HCT116 (cell line): ENCODE data around the gene FKBP5. TPM values are rescaled to one million over a fixed set of nuclear protein-coding genes. Genes with fewer than 3 reads are reported as not detected.

Experiments
- ATAC-seq: fragments of 200-7000 bp; cut with Tn5 transposase; 2 replicates; pipeline ENCODE4 v1.9.1; 2020; ENCODE audit warnings: mild to moderate bottlenecking, moderate library complexity
- BruUV-seq: library from RNA; stranded (reverse); fragments of 400-500 nt; replicated peaks from 2 replicates; lab custom pipeline; 2021; lab: Mats Ljungman, UMichigan
- CTCF ChIA-PET: fragments of 300-600 bp; sonication (Branson Sonifier 250); formaldehyde crosslinking; loops from one replicate; lab custom pipeline; 2021; ENCODE audit warnings: antibody characterized with exemption; lab: Charles Lee
- POLR2A ChIA-PET: fragments of 300-600, 350-600 bp; sonication (Branson Sonifier 250); formaldehyde crosslinking; loops from one replicate; lab custom pipeline; 2021; ENCODE audit warnings: antibody characterized with exemption; lab: Charles Lee
- RAD21 ChIA-PET, 2 experiments: fragments of 300-600 bp; sonication (Branson Sonifier 250); formaldehyde crosslinking; loops; one replicate each; lab custom pipeline; 2023; ENCODE audit warnings: low total read pairs in 2 of 2; ENCODE audit not compliant: uncharacterized antibody in 2 of 2, unreplicated experiment in 2 of 2, low non-redundant PET in 1 of 2; lab: Charles Lee
- DNase-seq: peaks from one replicate; pipeline ENCODE4 v3.0.0-alpha.2; 2010; ENCODE audit warnings: low read depth, low spot score
- H2AFZ ChIP-seq: fragments of 200-600 bp; shearing (Covaris generic), sonication (generic); 2 replicates; pipeline ENCODE4 v1.6.1; 2017; ENCODE audit warnings: low read depth, mixed run types, mixed read lengths, antibody characterized with exemption, low read length; ENCODE audit not compliant: poor library complexity, severe bottlenecking
- H3K27ac ChIP-seq: 2 replicates; pipeline ENCODE4 v1.5.1; 2012; ENCODE audit warnings: low read depth, low read length
- H3K27me3 ChIP-seq: fragments of 200-600 bp; sonication (generic); 2 replicates; pipeline ENCODE4 v1.6.1; 2016; ENCODE audit warnings: mixed run types, low read length, mixed read lengths; ENCODE audit not compliant: insufficient read depth
- H3K36me3 ChIP-seq, 2 experiments: fragments of 200-500 bp in 1 of 2; fragments of 200-600 bp in 1 of 2; sonication (Bioruptor generic) in 1 of 2; sonication (generic) in 1 of 2; 2 replicates each; pipeline versions ENCODE4 v1.5.1 to v1.6.1; 2014 to 2016; ENCODE audit warnings: low read length in 2 of 2, inconsistent platforms in 1 of 2, mixed read lengths in 1 of 2, mixed run types in 1 of 2; ENCODE audit not compliant: insufficient read depth in 2 of 2, control insufficient read depth in 1 of 2
- H3K4me1 ChIP-seq, 2 experiments: fragments of 200-600 bp in 1 of 2; sonication (generic) in 1 of 2; 2 replicates each; pipeline versions ENCODE4 v1.5.1 to v1.6.1; 2012 to 2017; ENCODE audit warnings: low read length in 2 of 2, inconsistent platforms in 1 of 2, mild to moderate bottlenecking in 1 of 2, mixed read lengths in 1 of 2, mixed run types in 1 of 2, moderate library complexity in 1 of 2; ENCODE audit not compliant: insufficient read depth in 2 of 2, control insufficient read depth in 1 of 2
- H3K4me2 ChIP-seq: fragments of 200-600 bp; sonication (generic); 2 replicates; pipeline ENCODE4 v1.6.1; 2017; ENCODE audit warnings: mixed run types, low read length, mixed read lengths
- H3K4me3 ChIP-seq, 2 experiments: fragments of 200-600 bp in 1 of 2; sonication (generic) in 1 of 2; replicated peaks in 1 of 2; 2 replicates each; pipeline ENCODE4 v1.5.1; 2011 to 2016; ENCODE audit warnings: low read length in 2 of 2, control low read depth in 1 of 2, low read depth in 1 of 2, mild to moderate bottlenecking in 1 of 2, mixed read lengths in 1 of 2, mixed run types in 1 of 2
- H3K79me2 ChIP-seq: fragments of 200-600 bp; sonication (generic); 2 replicates; pipeline ENCODE4 v1.6.1; 2017; ENCODE audit warnings: mild to moderate bottlenecking, mixed run types, low read length, moderate library complexity, mixed read lengths; ENCODE audit not compliant: insufficient read depth
- H3K9ac ChIP-seq: fragments of 200-600 bp; sonication (generic); 2 replicates; pipeline ENCODE4 v1.6.1; 2016; ENCODE audit warnings: low read length, mixed read lengths
- H3K9me2 ChIP-seq: fragments of 200-600 bp; sonication (generic), shearing (Covaris generic); 2 replicates; pipeline ENCODE4 v1.6.1; 2017; ENCODE audit warnings: mixed run types, mild to moderate bottlenecking, moderate library complexity; ENCODE audit not compliant: insufficient read depth
- H3K9me3 ChIP-seq, 2 experiments: fragments of 200-500 bp in 1 of 2; fragments of 200-600 bp in 1 of 2; sonication (Bioruptor generic) in 1 of 2; sonication (generic) in 1 of 2; 2 replicates each; pipeline ENCODE4 v1.6.1; 2014 to 2017; ENCODE audit warnings: low read length in 2 of 2, mixed read lengths in 2 of 2, inconsistent platforms in 1 of 2, low read depth in 1 of 2, mild to moderate bottlenecking in 1 of 2, mixed run types in 1 of 2, moderate library complexity in 1 of 2; ENCODE audit not compliant: control insufficient read depth in 1 of 2, insufficient read depth in 1 of 2
- H4K20me1 ChIP-seq: fragments of 200-600 bp; sonication (generic), shearing (Covaris generic); 2 replicates; pipeline ENCODE4 v1.6.1; 2017; ENCODE audit warnings: mixed run types, mild to moderate bottlenecking, moderate library complexity; ENCODE audit not compliant: insufficient read depth
- ELF1 ChIP-seq: IDR thresholded peaks from 2 replicates; pipeline ENCODE4 v1.6.1; 2012; ENCODE audit warnings: low read depth, borderline replicate concordance
- EZH2 ChIP-seq: fragments of 200-600 bp; sonication (generic); IDR thresholded peaks from 2 replicates; pipeline ENCODE4 v1.6.1; 2017; ENCODE audit warnings: antibody characterized with exemption, mixed run types
- JUND ChIP-seq: IDR thresholded peaks from 2 replicates; pipeline ENCODE4 v1.6.1; 2012
- POLR2AphosphoS5 ChIP-seq: IDR thresholded peaks from 2 replicates; pipeline ENCODE4 v1.6.1; 2011; ENCODE audit warnings: mild to moderate bottlenecking, low read depth, low read length, moderate library complexity
- SP1 ChIP-seq: IDR thresholded peaks from 2 replicates; pipeline ENCODE4 v1.6.1; 2012; ENCODE audit warnings: low read depth
- SRF ChIP-seq: IDR thresholded peaks from 2 replicates; pipeline ENCODE4 v1.6.1; 2012; ENCODE audit warnings: low read depth
- TCF7L2 ChIP-seq: IDR thresholded peaks from 2 replicates; pipeline ENCODE4 v1.7.0; 2011; ENCODE audit warnings: borderline replicate concordance, inconsistent platforms; ENCODE audit not compliant: insufficient read depth, insufficient read length; ENCODE audit errors: extremely low read depth
- intact Hi-C: fragments of 100-400 bp; cut with micrococcal nuclease; formaldehyde crosslinking; loops from 2 replicates; pipeline ENCODE4 v1.10.0; 2022
- total RNA-seq: library from RNA; stranded (reverse); gene quantifications from one replicate; pipeline ENCODE4 v1.2.1, GENCODE V29; 2021; ENCODE audit not compliant: unreplicated experiment
- TF ChIP-seq, protein P1 (sequence below): IDR thresholded peaks from 2 replicates; pipeline ENCODE4 v1.6.1; 2012
- TF ChIP-seq, protein P2 (sequence below): IDR thresholded peaks from 2 replicates; pipeline ENCODE4 v1.6.1; 2012
- TF ChIP-seq, protein P3 (sequence below): IDR thresholded peaks from 2 replicates; pipeline ENCODE4 v1.6.1; 2012; ENCODE audit warnings: low read depth
- TF ChIP-seq, protein P4 (sequence below), 3 experiments: fragments of 200-600 bp in 1 of 3; sonication (generic) in 1 of 3; IDR thresholded peaks in 2 of 3; conservative IDR thresholded peaks in 1 of 3; 2 replicates each; pipeline ENCODE4 v1.5.1; 2012 to 2017; ENCODE audit warnings: low read depth in 2 of 3, low read length in 2 of 3, antibody characterized with exemption in 1 of 3, borderline replicate concordance in 1 of 3, control low read depth in 1 of 3, mild to moderate bottlenecking in 1 of 3, mixed read lengths in 1 of 3, mixed run types in 1 of 3, moderate library complexity in 1 of 3; ENCODE audit not compliant: insufficient read depth in 1 of 3
- TF ChIP-seq, protein P5 (sequence below): IDR thresholded peaks from 2 replicates; pipeline ENCODE4 v1.6.1; 2011; ENCODE audit warnings: mild to moderate bottlenecking, low read length, moderate library complexity; ENCODE audit not compliant: insufficient replicate concordance; ENCODE audit errors: extremely low read depth

Gene FKBP5
- total RNA-seq, 1 experiment from 2014 or later, result 50.3 TPM

DNA sequence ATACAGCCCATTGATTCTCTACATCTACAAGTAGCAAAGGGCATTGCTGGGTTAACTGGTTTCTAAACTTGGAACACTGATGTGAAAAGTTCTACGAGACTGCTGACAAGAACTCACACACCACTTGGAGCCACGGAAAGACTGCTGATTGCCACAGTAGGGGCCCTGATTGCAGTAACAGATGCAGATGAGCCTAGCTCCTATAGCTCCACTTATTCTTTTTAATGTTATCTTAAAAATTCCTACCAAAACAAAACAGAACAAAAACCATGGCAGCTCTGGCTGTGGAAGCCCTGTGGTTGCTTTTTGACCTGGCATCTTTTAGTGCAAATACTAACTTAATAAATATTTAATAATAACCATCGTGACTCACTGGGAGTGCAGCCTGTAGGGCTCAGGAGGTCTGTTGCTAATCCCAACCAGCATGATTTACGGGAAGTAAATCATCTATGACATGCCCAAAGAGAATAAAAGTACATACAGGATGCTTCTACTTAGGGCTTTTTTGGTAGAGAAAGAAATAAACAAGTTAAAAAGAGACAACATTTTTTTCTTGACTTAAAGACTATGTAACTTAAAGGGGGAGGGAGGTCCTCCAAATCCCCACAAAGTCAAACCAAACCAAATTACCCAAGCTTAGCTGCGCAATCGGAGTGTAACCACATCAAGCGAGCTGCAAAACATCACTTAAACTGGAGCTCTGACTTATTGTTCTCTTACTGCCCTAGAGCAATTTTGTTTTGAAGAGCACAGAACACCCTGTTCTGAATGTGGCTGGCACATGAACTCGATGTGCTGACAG is 87.2 kb downstream of the FKBP5 start (continued):
- TF ChIP-seq POLR2AphosphoS5 (no peak), ELF1 (no peak)
- TF ChIP-seq, protein P1, sequence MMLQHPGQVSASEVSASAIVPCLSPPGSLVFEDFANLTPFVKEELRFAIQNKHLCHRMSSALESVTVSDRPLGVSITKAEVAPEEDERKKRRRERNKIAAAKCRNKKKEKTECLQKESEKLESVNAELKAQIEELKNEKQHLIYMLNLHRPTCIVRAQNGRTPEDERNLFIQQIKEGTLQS, result no peak
- TF ChIP-seq, protein P2, sequence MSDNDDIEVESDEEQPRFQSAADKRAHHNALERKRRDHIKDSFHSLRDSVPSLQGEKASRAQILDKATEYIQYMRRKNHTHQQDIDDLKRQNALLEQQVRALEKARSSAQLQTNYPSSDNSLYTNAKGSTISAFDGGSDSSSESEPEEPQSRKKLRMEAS, result peak; percentile 49; the same call in 1 of the 2 replicates

DNA sequence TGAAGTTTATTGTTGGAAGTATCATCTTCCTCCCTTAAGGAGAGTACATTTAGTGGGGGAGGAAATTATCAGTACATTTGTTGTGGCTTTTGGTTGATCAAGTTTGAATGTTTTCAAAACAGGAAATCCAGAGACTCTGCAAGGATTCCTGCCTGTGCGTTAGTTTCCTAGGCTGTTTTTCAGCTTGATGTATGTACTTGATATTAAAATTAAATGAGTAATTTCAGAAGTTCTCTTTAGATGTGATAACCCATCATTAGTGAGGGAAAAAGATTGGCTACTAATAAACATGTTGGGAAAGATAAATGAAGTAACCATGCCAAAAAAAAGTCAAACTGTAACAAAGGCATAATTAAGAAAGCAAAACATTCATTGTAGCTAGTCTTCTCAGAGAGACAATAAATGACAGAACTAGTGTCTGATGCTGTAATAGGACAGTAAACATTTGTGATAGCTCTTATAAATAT is 88.0 kb downstream of the FKBP5 start:
- Histone ChIP-seq H4K20me1 (peaks cover 3% of the 10 kb centered on the region; the same call in 1 of the 2 replicates), H3K4me1 (peaks cover 90 to 91% of the 10 kb centered on the region in 2 experiments), H3K36me3 (no peaks in the 10 kb centered on the region), H3K9me3 (no peaks in the 10 kb centered on the region), H3K27me3 (no peaks in the 10 kb centered on the region), H3K79me2 (peaks cover 11% of the 10 kb centered on the region), H2AFZ (no peak overlapping the region), H3K27ac (peak overlapping the region; percentile 78), H3K9me2 (no peaks in the 10 kb centered on the region), H3K4me2 (peak overlapping the region; percentile 56), H3K4me3 (no peak overlapping the region), H3K9ac (0 out of 2 replicates have a peak overlapping the region, but pooled peaks have one; percentile 7)
- DNase-seq, result no peak
- RAD21 ChIA-PET, result interaction anchor here in 1 of 2 experiments (0.6 kb wide), 1 partner anchor 10 kb away, joined by 3 read pairs; no protein-coding TSS in a partner anchor
- POLR2A ChIA-PET, result interaction anchor here (2.0 kb wide), 1 partner anchor 9 kb away, joined by 6 read pairs; no protein-coding TSS in a partner anchor
- CTCF ChIA-PET, result interaction anchor here (1.2 kb wide), 1 partner anchor 10 kb away, joined by 3 read pairs; no protein-coding TSS in a partner anchor
- TF ChIP-seq, protein P3, sequence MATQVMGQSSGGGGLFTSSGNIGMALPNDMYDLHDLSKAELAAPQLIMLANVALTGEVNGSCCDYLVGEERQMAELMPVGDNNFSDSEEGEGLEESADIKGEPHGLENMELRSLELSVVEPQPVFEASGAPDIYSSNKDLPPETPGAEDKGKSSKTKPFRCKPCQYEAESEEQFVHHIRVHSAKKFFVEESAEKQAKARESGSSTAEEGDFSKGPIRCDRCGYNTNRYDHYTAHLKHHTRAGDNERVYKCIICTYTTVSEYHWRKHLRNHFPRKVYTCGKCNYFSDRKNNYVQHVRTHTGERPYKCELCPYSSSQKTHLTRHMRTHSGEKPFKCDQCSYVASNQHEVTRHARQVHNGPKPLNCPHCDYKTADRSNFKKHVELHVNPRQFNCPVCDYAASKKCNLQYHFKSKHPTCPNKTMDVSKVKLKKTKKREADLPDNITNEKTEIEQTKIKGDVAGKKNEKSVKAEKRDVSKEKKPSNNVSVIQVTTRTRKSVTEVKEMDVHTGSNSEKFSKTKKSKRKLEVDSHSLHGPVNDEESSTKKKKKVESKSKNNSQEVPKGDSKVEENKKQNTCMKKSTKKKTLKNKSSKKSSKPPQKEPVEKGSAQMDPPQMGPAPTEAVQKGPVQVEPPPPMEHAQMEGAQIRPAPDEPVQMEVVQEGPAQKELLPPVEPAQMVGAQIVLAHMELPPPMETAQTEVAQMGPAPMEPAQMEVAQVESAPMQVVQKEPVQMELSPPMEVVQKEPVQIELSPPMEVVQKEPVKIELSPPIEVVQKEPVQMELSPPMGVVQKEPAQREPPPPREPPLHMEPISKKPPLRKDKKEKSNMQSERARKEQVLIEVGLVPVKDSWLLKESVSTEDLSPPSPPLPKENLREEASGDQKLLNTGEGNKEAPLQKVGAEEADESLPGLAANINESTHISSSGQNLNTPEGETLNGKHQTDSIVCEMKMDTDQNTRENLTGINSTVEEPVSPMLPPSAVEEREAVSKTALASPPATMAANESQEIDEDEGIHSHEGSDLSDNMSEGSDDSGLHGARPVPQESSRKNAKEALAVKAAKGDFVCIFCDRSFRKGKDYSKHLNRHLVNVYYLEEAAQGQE, result no peak
- TF ChIP-seq SP1 (no peak), JUND (no peak), EZH2 (no peak), TCF7L2 (no peak), SRF (no peak)
- TF ChIP-seq, protein P2, result no peak
- TF ChIP-seq, protein P4, sequence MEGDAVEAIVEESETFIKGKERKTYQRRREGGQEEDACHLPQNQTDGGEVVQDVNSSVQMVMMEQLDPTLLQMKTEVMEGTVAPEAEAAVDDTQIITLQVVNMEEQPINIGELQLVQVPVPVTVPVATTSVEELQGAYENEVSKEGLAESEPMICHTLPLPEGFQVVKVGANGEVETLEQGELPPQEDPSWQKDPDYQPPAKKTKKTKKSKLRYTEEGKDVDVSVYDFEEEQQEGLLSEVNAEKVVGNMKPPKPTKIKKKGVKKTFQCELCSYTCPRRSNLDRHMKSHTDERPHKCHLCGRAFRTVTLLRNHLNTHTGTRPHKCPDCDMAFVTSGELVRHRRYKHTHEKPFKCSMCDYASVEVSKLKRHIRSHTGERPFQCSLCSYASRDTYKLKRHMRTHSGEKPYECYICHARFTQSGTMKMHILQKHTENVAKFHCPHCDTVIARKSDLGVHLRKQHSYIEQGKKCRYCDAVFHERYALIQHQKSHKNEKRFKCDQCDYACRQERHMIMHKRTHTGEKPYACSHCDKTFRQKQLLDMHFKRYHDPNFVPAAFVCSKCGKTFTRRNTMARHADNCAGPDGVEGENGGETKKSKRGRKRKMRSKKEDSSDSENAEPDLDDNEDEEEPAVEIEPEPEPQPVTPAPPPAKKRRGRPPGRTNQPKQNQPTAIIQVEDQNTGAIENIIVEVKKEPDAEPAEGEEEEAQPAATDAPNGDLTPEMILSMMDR (IDR thresholded peaks at IDR 0.05 in 2 of 3, conservative IDR thresholded peaks at IDR 0.05 in 1 of 3; ENCODE audit: borderline replicate concordance in 1 of 3, insufficient read depth in 1 of 3, low read depth in 2 of 3, low read length in 2 of 3), result no peak
- TF ChIP-seq, protein P5, sequence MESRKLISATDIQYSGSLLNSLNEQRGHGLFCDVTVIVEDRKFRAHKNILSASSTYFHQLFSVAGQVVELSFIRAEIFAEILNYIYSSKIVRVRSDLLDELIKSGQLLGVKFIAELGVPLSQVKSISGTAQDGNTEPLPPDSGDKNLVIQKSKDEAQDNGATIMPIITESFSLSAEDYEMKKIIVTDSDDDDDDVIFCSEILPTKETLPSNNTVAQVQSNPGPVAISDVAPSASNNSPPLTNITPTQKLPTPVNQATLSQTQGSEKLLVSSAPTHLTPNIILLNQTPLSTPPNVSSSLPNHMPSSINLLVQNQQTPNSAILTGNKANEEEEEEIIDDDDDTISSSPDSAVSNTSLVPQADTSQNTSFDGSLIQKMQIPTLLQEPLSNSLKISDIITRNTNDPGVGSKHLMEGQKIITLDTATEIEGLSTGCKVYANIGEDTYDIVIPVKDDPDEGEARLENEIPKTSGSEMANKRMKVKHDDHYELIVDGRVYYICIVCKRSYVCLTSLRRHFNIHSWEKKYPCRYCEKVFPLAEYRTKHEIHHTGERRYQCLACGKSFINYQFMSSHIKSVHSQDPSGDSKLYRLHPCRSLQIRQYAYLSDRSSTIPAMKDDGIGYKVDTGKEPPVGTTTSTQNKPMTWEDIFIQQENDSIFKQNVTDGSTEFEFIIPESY, result no peak
- TF ChIP-seq, protein P1, result no peak
- no TSS peak for BruUV-seq
- intact Hi-C loops, result no loop called here
- ATAC-seq, result no peak
